CD4-positive, alpha-beta T cell (primary cell): ENCODE measurements around the gene SLC25A3. TPM values are rescaled to one million over a fixed set of nuclear protein-coding genes. Genes with fewer than 3 reads are reported as not detected.

Experiments
- ATAC-seq: fragments of 200-7000 bp; cut with Tn5 transposase; one replicate; pipeline ENCODE4 v1.10.0; 2022; ENCODE audit warnings: mild to moderate bottlenecking; ENCODE audit not compliant: poor library complexity
- CTCF ChIA-PET: fragments of 350-600 bp; sonication (Branson Sonifier 250); formaldehyde crosslinking; loops from one replicate; lab custom pipeline; 2021; ENCODE audit warnings: antibody characterized with exemption, inconsistent platforms; lab: Charles Lee
- POLR2A ChIA-PET: fragments of 350-600 bp; sonication (Branson Sonifier 250); formaldehyde crosslinking; loops from one replicate; lab custom pipeline; 2021; ENCODE audit warnings: antibody characterized with exemption, inconsistent platforms; lab: Charles Lee
- DNase-seq, 14 experiments: peaks; one replicate each; pipeline ENCODE4 v3.0.0-alpha.2; 2013 to 2020; ENCODE audit warnings: mixed read lengths in 2 of 14
- H3K27ac ChIP-seq, 2 donors: one replicate each; pipeline versions ENCODE4 v1.5.1 to v1.7.0; 2013; ENCODE audit warnings: low read length in 2 of 2, low read depth in 1 of 2, mild to moderate bottlenecking in 1 of 2
- H3K27me3 ChIP-seq, 2 experiments: 1 replicate in 1 of 2; 2 replicates in 1 of 2; pipeline versions ENCODE4 v1.6.1 to v1.7.0; 2013; ENCODE audit warnings: low read length in 2 of 2, control low read depth in 1 of 2, mild to moderate bottlenecking in 1 of 2, moderate library complexity in 1 of 2; ENCODE audit not compliant: insufficient read depth in 2 of 2, control insufficient read depth in 1 of 2
- H3K36me3 ChIP-seq: one replicate; pipeline ENCODE4 v1.6.1; 2013; ENCODE audit warnings: low read length, control low read depth; ENCODE audit not compliant: insufficient read depth
- H3K4me1 ChIP-seq: one replicate; pipeline ENCODE4 v1.6.1; 2013; ENCODE audit warnings: low read length, control low read depth; ENCODE audit not compliant: insufficient read depth
- H3K4me3 ChIP-seq: one replicate; pipeline ENCODE4 v1.5.1; 2013; ENCODE audit warnings: mild to moderate bottlenecking, low read length, moderate library complexity
- H3K9me3 ChIP-seq, 2 experiments: 1 replicate in 1 of 2; 2 replicates in 1 of 2; pipeline versions ENCODE4 v1.6.1 to v1.7.0; 2013; ENCODE audit warnings: low read length in 2 of 2, mild to moderate bottlenecking in 2 of 2, control low read depth in 1 of 2, moderate library complexity in 1 of 2; ENCODE audit not compliant: control insufficient read depth in 1 of 2, insufficient read depth in 1 of 2
- H3K27ac Mint-ChIP-seq: one replicate; pipeline ENCODE4 v1.8.0; 2020; ENCODE audit warnings: mixed read lengths
- H3K27me3 Mint-ChIP-seq: one replicate; pipeline ENCODE4 v1.8.0; 2021; ENCODE audit warnings: mixed read lengths
- H3K36me3 Mint-ChIP-seq: one replicate; pipeline ENCODE4 v1.8.0; 2021; ENCODE audit warnings: low read depth, mixed read lengths
- H3K4me1 Mint-ChIP-seq: one replicate; pipeline ENCODE4 v1.8.0; 2021; ENCODE audit warnings: low read depth, mixed read lengths
- H3K4me3 Mint-ChIP-seq: one replicate; pipeline ENCODE4 v1.8.0; 2020; ENCODE audit warnings: mild to moderate bottlenecking, mixed read lengths
- H3K9me3 Mint-ChIP-seq: one replicate; pipeline ENCODE4 v1.8.0; 2020; ENCODE audit warnings: mixed read lengths
- CTCF ChIP-seq: fragments of 200-600 bp; IDR thresholded peaks from one replicate; pipeline ENCODE4 v1.8.0; 2022; ENCODE audit warnings: antibody characterized with exemption, mild to moderate bottlenecking
- intact Hi-C, 2 experiments: fragments of 100-400 bp; cut with DNase I in 1 of 2; cut with micrococcal nuclease in 1 of 2; formaldehyde crosslinking; loops; one replicate each; pipeline versions ENCODE4 v1.15.1 to v1.9.0; 2023 to 2025; cut with DNase I, micrococcal nuclease
- total RNA-seq, 174 experiments: library from RNA in 2 of 174; stranded (reverse) in 2 of 174; gene quantifications; one replicate each; pipeline ENCODE4 v1.2.3 and lab custom pipeline; 2021 to 2026

SLC25A3 gene
- total RNA-seq, 2 experiments from 2014 or later = 602 to 615 TPM

GRCh38 chr12:98580695-98581094 is 12.8 kb upstream of the SLC25A3 start:
- no peaks in the 10 kb centered on the region for H3K27me3 Mint-ChIP-seq
- no peaks in the 10 kb centered on the region for H3K4me1 Mint-ChIP-seq
- intact Hi-C loops = no loop called here
- Histone ChIP-seq H3K4me3 (no peak overlapping the region), H3K36me3 (no peaks in the 10 kb centered on the region), H3K4me1 (no peaks in the 10 kb centered on the region), H3K9me3 (no peaks in the 10 kb centered on the region), H3K27me3 (no peaks in the 10 kb centered on the region), H3K27ac (no peak overlapping the region)
- POLR2A ChIA-PET = no interaction called here
- no peak overlapping the region for H3K27ac Mint-ChIP-seq
- H3K4me3 Mint-ChIP-seq = no peak overlapping the region
- CTCF ChIA-PET = interaction anchor here (0.7 to 1.0 kb wide), 2 partner anchors 14 to 101 kb away, joined by 3 read pairs; no protein-coding TSS in a partner anchor
- H3K36me3 Mint-ChIP-seq = no peaks in the 10 kb centered on the region
- TF ChIP-seq CTCF = no peak
- ATAC-seq (no peak), DNase-seq (no peak)
- H3K9me3 Mint-ChIP-seq = no peaks in the 10 kb centered on the region

- no peaks in the 10 kb centered on the region for H3K36me3 Mint-ChIP-seq
- DNase-seq (no peak), ATAC-seq (no peak)
- H3K27me3 Mint-ChIP-seq = no peaks in the 10 kb centered on the region
- Histone ChIP-seq H3K36me3 (no peaks in the 10 kb centered on the region), H3K27me3 (no peaks in the 10 kb centered on the region), H3K4me3 (no peak overlapping the region), H3K9me3 (no peaks in the 10 kb centered on the region), H3K27ac (no peak overlapping the region), H3K4me1 (no peaks in the 10 kb centered on the region)
- intact Hi-C loops = no loop called here
- no peak overlapping the region for H3K27ac Mint-ChIP-seq
- no peaks in the 10 kb centered on the region for H3K4me1 Mint-ChIP-seq
- ChIA-PET POLR2A (no interaction called here), CTCF (interaction anchor here (1.0 kb wide), 1 partner anchor 14 kb away, joined by 3 read pairs; no protein-coding TSS in a partner anchor)
- no peak for TF ChIP-seq CTCF
- H3K9me3 Mint-ChIP-seq = no peaks in the 10 kb centered on the region
- H3K4me3 Mint-ChIP-seq = no peak overlapping the region
These were observed 12.4 kb upstream of the SLC25A3 start for GRCh38 chr12:98581101-98581500.

- intact Hi-C loops = no loop called here
- Histone ChIP-seq H3K27me3 (no peaks in the 10 kb centered on the region), H3K4me3 (no peak overlapping the region), H3K27ac (no peak overlapping the region), H3K9me3 (no peaks in the 10 kb centered on the region), H3K4me1 (no peaks in the 10 kb centered on the region), H3K36me3 (no peaks in the 10 kb centered on the region)
- Mint-ChIP-seq H3K4me1 (no peaks in the 10 kb centered on the region), H3K27ac (no peak overlapping the region), H3K4me3 (no peak overlapping the region), H3K9me3 (no peaks in the 10 kb centered on the region), H3K36me3 (no peaks in the 10 kb centered on the region), H3K27me3 (no peaks in the 10 kb centered on the region)
- no peak for ATAC-seq
- CTCF ChIA-PET = no interaction called here
- POLR2A ChIA-PET = no interaction called here
- no peak for TF ChIP-seq CTCF
- DNase-seq = no peak
These were observed 11.4 kb upstream of the SLC25A3 start for GRCh38 chr12:98582093-98582492.
